ENCODE results near the gene MUC21.
A peak's percentile ranks its signal among the peaks of the same experiment; 100 is the strongest.
"Not testable (repeated sequence)": the region's sequence is repeated elsewhere in the genome, so short reads cannot be mapped to it uniquely, and the experiment has no call there.

The MUC21 gene

GRCh38 chr6:30969171-30969570 is 14.3 kb upstream of the MUC21 start:
- not testable (repeated sequence) for DNase-seq (ENCODE audit: low spot score)

- no peak for DNase-seq (ENCODE audit: low spot score)
These were observed 12.6 kb upstream of the MUC21 start for GRCh38 chr6:30970946-30971345.

GRCh38 chr6:30972816-30973215 is 10.7 kb upstream of the MUC21 start:
- no peak for DNase-seq (ENCODE audit: low spot score)

- DNase-seq (ENCODE audit: low spot score) = no peak
These were observed 8.8 kb upstream of the MUC21 start for GRCh38 chr6:30974490-30975252.

DNA sequence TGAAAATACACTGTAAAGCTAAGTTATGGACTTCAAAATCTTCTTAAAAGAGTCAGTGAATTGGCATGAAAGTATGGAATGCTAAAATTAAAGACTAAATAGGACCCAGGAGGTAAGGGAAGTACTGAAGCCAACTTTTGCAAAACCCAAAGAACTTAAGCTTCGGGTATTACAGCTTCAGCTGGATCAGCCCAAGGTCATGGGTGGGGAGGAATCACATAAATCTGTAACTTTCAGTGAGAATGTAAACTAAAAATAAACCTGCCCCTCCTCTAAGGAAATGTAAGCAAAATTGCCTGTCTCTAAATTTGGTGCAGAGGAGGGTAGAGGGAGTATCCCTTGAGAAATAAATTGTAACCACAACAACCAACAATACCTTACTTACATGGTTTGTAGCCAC is 4.4 kb upstream of the MUC21 start:
- no peak for DNase-seq (ENCODE audit: low spot score)

- no peak for DNase-seq (ENCODE audit: low spot score)
These were observed 3.8 kb upstream of the MUC21 start for GRCh38 chr6:30979690-30980089.

- DNase-seq (ENCODE audit: low spot score) = no peak
These were observed 1.4 kb upstream of the MUC21 start for GRCh38 chr6:30981942-30982772.

GRCh38 chr6:30985490-30985889 is 2.0 kb downstream of the MUC21 start:
- DNase-seq (ENCODE audit: low spot score) = no peak

DNA sequence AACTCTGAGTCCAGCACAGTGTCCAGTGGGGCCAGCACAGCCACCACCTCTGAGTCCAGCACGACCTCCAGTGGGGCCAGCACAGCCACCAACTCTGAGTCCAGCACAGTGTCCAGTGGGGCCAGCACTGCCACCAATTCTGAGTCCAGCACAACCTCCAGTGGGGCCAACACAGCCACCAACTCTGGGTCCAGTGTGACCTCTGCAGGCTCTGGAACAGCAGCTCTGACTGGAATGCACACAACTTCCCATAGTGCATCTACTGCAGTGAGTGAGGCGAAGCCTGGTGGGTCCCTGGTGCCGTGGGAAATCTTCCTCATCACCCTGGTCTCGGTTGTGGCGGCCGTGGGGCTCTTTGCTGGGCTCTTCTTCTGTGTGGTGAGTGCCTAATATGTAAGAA is 3.8 kb downstream of the MUC21 start:
- DNase-seq (ENCODE audit: low spot score) = no peak

GRCh38 chr6:30988209-30988825 is 4.8 kb downstream of the MUC21 start:
- DNase-seq (ENCODE audit: low spot score) = peak; percentile 16

GRCh38 chr6:30990422-30991086 is 7.0 kb downstream of the MUC21 start:
- DNase-seq (ENCODE audit: low spot score) = no peak

DNA sequence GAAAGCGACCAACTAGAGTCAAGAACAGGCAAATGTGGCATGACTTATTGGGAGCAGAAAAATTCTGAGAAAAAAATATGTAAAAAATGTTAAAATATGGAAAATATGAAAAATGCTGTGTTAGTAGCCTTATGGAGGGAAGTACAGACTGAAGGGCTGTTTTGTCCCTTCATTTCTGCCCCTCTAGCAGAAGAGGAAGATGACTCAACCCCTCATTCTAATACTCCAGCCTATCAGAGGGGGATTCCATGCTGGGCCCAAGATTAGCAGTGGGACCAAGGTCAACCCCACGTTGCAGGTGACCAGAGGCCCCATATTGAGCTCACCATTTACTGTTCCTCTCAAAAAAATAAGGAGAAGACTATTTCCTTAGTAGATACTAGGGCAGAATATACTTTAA is 8.4 kb downstream of the MUC21 start:
- no peak for DNase-seq (ENCODE audit: low spot score)

DNA sequence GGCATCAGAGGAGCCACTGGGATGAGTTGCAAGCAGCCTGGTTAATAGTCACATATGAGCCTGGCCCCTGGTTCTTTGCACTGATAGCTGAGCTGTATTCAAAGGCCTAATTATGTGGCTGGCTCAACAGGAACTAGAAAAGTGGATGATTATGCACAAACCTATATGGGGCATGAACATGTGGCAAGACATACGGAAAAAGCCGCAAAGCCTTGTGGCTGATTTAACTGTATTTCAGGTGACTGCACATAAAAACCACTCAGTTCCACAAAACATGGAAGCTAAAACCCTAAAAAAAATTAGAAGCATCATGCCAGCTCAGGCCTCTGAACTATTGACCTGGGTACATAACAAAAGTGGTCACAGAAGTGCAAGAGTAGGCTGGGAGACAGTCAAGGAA is 13.8 kb downstream of the MUC21 start:
- no peak for DNase-seq (ENCODE audit: low spot score)

DNA sequence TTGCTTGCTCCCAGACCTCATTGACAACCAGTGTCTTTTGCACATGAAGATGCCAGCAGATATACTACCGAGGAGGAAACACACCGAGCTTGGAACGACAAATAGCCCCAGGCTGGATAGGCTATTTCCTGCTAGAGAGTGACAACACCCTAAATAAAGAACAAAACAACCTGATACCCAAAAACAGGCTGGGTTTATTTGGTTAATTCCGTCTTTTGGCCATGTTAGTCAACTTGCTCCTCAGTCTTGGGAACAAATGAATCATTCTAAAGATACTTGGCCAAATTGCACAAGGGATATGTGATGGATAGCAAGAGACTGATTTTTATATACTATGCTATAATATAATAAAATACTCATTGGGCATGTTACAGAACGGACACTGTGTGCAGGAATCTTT is 15.3 kb downstream of the MUC21 start:
- DNase-seq (ENCODE audit: low spot score) = no peak

DNA sequence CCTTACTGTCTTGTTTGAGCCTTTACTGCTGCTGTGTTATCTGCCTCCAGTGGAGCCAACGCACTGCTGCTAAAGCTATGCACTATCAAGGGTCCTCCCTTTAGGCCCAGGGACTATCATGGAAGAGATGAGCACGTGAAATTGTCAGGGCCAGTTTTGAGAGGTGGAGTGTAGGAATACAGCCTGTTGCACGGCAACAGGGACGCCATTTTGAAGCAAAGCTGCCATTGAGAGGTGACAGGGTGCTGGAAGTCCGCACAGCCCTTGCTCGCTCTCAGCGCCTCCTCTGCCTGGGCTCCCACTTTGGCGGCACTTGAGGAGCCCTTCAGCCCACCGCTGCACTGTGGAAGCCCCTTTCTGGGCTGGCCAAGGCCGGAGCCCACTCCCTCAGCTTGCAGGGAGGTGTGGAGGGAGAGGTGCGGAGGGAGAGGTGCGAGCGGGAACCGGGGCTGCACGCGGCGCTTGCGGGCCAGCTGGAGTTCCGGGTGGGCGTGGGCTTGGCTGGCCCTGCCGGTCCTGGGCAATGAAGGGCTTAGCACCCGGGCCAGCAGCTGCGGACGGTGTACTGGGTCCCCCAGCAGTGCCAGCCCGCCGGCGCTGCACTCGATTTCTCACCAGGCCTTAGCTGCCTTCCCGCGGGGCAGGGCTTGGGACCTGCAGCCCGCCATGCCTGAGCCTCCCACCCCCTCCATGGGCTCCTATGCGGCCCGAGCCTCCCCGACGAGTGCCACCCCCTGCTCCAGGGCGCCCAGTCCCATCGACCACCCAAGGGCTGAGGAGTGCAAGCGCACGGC is 16.7 kb downstream of the MUC21 start:
- DNase-seq (ENCODE audit: low spot score) = not testable (repeated sequence)

DNA sequence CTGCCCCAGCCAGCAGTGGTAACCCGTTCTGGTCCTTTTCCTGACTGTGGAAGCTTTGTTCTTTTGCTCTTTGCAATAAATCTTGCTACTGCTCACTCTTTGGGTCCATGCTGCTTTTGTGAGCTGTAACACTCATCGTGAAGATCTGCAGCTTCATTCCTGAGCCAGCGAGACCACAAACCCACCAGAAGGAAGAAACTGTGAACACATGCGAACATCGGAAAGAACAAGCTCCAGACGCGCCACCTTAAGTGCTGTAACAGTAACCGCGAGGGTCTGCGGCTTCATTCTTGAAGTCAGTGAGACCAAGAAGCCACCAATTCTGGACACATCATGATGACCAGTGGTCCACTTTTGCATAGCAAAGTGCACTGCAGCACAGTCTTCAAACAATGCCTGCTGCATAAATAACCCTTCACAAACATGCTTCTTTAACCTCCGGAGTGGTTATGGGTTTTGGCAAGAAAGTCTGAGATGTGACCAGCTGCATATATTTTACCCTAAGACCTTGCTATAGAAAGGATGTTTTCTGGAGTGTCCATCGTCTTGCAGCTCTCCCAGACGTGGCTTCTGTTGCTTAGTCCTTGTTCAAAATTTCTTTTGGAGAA is 17.9 kb downstream of the MUC21 start:
- no peak for DNase-seq (ENCODE audit: low spot score)

- no peak for DNase-seq (ENCODE audit: low spot score)
These were observed 19.0 kb downstream of the MUC21 start for GRCh38 chr6:31002471-31002870.

DNA sequence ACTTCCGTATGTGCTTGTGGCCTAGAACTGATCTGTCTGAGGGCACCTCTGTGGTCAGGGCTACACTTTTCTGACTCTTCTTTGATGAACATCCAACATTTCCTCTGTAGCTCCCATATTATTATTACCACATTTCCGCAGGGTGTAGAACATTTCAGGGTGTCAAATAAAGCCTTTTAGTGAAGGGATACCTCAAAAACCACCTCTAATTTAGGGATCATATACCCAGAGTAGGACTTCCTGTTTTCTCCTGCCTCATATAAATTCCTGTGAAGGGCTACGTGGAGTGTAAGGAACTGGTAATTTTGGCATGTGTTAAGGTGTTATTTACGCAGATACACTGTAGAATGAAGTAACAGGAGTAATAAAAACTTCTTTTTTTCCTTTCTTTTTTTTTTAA is 21.3 kb downstream of the MUC21 start:
- no peak for DNase-seq (ENCODE audit: low spot score)

- DNase-seq (ENCODE audit: low spot score) = no peak
These were observed 21.9 kb downstream of the MUC21 start for GRCh38 chr6:31005249-31006020.

- no peak for DNase-seq (ENCODE audit: low spot score)
These were observed 24.2 kb downstream of the MUC21 start for GRCh38 chr6:31007694-31008093.

Measured in hematopoietic multipotent progenitor cell treated with erythropoietin and hydrocortisone succinate and interleukin-3 and kit ligand, for 15 days (in vitro differentiated cells).